Memory B cell (primary cell): Measurements from ENCODE around the gene HSBP1L1.

Experiments
- ATAC-seq: fragments of 150-1000 bp; cut with Tn5 transposase; 2 replicates; pipeline ENCODE4 v1.10.0; 2021; ENCODE audit warnings: low read depth, mild to moderate bottlenecking, moderate library complexity
- DNase-seq, 2 donors: peaks; one replicate each; pipeline ENCODE4 v3.0.0; 2022; ENCODE audit warnings: low spot score in 2 of 2
- H3K27ac Mint-ChIP-seq: one replicate; pipeline ENCODE4 v1.8.0; 2022; ENCODE audit warnings: mild to moderate bottlenecking, moderate library complexity, mixed read lengths
- H3K27me3 Mint-ChIP-seq: one replicate; pipeline ENCODE4 v1.8.0; 2022; ENCODE audit warnings: mixed read lengths
- H3K36me3 Mint-ChIP-seq: one replicate; pipeline ENCODE4 v1.8.0; 2022; ENCODE audit warnings: mild to moderate bottlenecking, mixed read lengths
- H3K4me1 Mint-ChIP-seq: one replicate; pipeline ENCODE4 v1.8.0; 2022; ENCODE audit warnings: mixed read lengths
- H3K4me3 Mint-ChIP-seq: one replicate; pipeline ENCODE4 v1.8.0; 2022; ENCODE audit warnings: mild to moderate bottlenecking, moderate library complexity, mixed read lengths
- H3K9me3 Mint-ChIP-seq: one replicate; pipeline ENCODE4 v1.8.0; 2022; ENCODE audit warnings: mixed read lengths

The HSBP1L1 gene

GRCh38 chr18:80012714-80013113 is 48.3 kb downstream of the HSBP1L1 start:
- H3K9me3 Mint-ChIP-seq: peaks cover 15% of the 10 kb centered on the region
- peaks cover 14% of the 10 kb centered on the region for H3K36me3 Mint-ChIP-seq
- H3K4me3 Mint-ChIP-seq: no peak overlapping the region
- DNase-seq (no peak), ATAC-seq (no peak)
- H3K27ac Mint-ChIP-seq: no peak overlapping the region
- no peaks in the 10 kb centered on the region for H3K4me1 Mint-ChIP-seq
- no peaks in the 10 kb centered on the region for H3K27me3 Mint-ChIP-seq
